HEK293 (cell line): ENCODE measurements around the gene MRPS5.

ENCODE experiments used
- ZNF23 ChIP-seq: fragments of 450-650 bp; formaldehyde crosslinking; IDR thresholded peaks from 2 replicates; pipeline ENCODE4 v1.5.1; 2016; ENCODE audit warnings: missing biosample characterization, missing genetic modification characterization, borderline replicate concordance
- ZNF24 ChIP-seq: fragments of 450-650 bp; formaldehyde crosslinking; IDR thresholded peaks from 2 replicates; pipeline ENCODE4 v1.5.1; 2016; ENCODE audit warnings: missing biosample characterization, missing genetic modification characterization
- ZNF274 ChIP-seq, 2 experiments: fragments of 200-500 bp in 1 of 2; fragments of 450-650 bp in 1 of 2; sonication (Bioruptor generic) in 1 of 2; formaldehyde crosslinking in 1 of 2; IDR thresholded peaks; 2 replicates each; pipeline versions ENCODE4 v1.5.1 to v1.6.1; 2014 to 2016; ENCODE audit warnings: borderline replicate concordance in 1 of 2, inconsistent platforms in 1 of 2, low read length in 1 of 2, missing biosample characterization in 1 of 2, missing genetic modification characterization in 1 of 2
- ZNF645 ChIP-seq: fragments of 450-650 bp; formaldehyde crosslinking; IDR thresholded peaks from 2 replicates; pipeline ENCODE4; 2016; ENCODE audit warnings: missing biosample characterization, missing genetic modification characterization
- TF ChIP-seq, protein P1 (sequence below): fragments of 450-650 bp; formaldehyde crosslinking; IDR thresholded peaks from 2 replicates; pipeline ENCODE4 v1.5.1; 2016; ENCODE audit warnings: missing biosample characterization, missing genetic modification characterization
- TF ChIP-seq, protein P2 (sequence below): fragments of 450-650 bp; formaldehyde crosslinking; IDR thresholded peaks from 2 replicates; pipeline ENCODE4 v1.5.1; 2016; ENCODE audit warnings: missing biosample characterization, missing genetic modification characterization

DNA sequence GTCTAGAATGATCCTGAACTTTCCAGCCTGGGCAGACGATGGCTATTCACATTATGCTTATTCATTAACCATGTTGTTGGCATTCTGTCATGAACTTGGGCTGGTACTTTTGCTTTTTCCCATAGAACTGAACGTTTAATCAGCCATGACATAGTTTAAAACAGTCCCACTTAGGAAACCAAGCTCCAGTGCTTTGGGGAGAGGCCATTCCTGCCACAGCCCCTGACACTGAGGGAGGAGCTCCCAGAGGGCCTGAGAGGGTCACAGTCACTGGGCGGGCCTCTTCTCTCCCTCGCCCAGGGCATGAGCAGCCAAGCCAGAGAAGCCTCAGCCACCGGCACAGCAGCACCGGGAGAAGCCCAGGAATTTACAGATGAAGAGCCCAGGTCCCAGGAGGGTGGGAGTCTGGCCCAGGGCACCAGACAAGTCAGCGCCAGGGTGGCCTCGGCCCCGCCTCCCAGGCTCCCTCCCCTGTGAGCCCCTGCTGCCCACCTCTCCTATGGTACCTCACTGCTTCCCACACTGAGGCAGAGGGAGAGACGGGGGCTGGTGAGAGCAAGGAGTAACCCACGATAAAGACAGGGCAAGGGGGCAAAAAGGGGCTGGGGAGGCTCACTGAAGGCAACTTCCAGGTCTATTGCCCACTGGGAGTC lies 62.5 kb downstream of the MRPS5 start:
- TF ChIP-seq ZNF274 (IDR thresholded peaks at IDR 0.05; ENCODE audit: low read length) (no peak), ZNF274 (tag by site-specific recombination; IDR thresholded peaks at IDR 0.05; ENCODE audit: borderline replicate concordance) (no peak), ZNF24 (tag by site-specific recombination) (no peak), ZNF23 (tag by site-specific recombination) (no peak), ZNF645 (tag by site-specific recombination) (no peak)
- TF ChIP-seq, protein P1, sequence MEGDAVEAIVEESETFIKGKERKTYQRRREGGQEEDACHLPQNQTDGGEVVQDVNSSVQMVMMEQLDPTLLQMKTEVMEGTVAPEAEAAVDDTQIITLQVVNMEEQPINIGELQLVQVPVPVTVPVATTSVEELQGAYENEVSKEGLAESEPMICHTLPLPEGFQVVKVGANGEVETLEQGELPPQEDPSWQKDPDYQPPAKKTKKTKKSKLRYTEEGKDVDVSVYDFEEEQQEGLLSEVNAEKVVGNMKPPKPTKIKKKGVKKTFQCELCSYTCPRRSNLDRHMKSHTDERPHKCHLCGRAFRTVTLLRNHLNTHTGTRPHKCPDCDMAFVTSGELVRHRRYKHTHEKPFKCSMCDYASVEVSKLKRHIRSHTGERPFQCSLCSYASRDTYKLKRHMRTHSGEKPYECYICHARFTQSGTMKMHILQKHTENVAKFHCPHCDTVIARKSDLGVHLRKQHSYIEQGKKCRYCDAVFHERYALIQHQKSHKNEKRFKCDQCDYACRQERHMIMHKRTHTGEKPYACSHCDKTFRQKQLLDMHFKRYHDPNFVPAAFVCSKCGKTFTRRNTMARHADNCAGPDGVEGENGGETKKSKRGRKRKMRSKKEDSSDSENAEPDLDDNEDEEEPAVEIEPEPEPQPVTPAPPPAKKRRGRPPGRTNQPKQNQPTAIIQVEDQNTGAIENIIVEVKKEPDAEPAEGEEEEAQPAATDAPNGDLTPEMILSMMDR, result no peak
- TF ChIP-seq, protein P2, sequence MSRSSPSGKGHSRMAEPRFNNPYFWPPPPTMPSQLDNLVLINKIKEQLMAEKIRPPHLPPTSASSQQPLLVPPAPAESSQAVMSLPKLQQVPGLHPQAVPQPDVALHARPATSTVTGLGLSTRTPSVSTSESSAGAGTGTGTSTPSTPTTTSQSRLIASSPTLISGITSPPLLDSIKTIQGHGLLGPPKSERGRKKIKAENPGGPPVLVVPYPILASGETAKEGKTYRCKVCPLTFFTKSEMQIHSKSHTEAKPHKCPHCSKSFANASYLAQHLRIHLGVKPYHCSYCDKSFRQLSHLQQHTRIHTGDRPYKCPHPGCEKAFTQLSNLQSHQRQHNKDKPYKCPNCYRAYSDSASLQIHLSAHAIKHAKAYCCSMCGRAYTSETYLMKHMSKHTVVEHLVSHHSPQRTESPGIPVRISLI, result no peak
